Esophagus muscularis mucosa (tissue), 4 donors: Measurements from ENCODE around the gene TNK2. TPM values are rescaled to one million over a fixed set of nuclear protein-coding genes. Genes with fewer than 3 reads are reported as not detected.
"Not testable (repeated sequence)": the region's sequence is repeated elsewhere in the genome, so short reads cannot be mapped to it uniquely, and the experiment has no call there.

Experiments used
- DNase-seq: peaks from one replicate; pipeline ENCODE4 v3.0.0-alpha.2; 2017; ENCODE audit errors: extremely low spot score
- H3K27ac ChIP-seq, 4 donors: fragments of 200-600 bp; sonication (generic); replicated peaks in 1 of 4; 1 replicate in 3 of 4; 2 replicates in 1 of 4; pipeline ENCODE4 v1.5.1; 2016 to 2019; ENCODE audit warnings: mild to moderate bottlenecking in 1 of 4
- H3K27me3 ChIP-seq, 4 donors: fragments of 200-600 bp; sonication (generic); one replicate each; pipeline versions ENCODE4 v1.5.1 to v1.6.0; 2016 to 2019
- H3K36me3 ChIP-seq, 4 donors: fragments of 200-600 bp; sonication (generic); one replicate each; pipeline ENCODE4 v1.5.1; 2016 to 2019
- H3K4me1 ChIP-seq, 4 donors: fragments of 200-600 bp; sonication (generic); one replicate each; pipeline ENCODE4 v1.5.1; 2016 to 2019
- H3K4me3 ChIP-seq, 4 donors: fragments of 200-600 bp; sonication (generic); 1 replicate in 2 of 4; 2 replicates in 2 of 4; pipeline ENCODE4 v1.5.1; 2016 to 2019; ENCODE audit warnings: mild to moderate bottlenecking in 4 of 4, moderate library complexity in 1 of 4
- H3K9me3 ChIP-seq, 4 donors: fragments of 200-600 bp; sonication (generic); 1 replicate in 3 of 4; 2 replicates in 1 of 4; pipeline ENCODE4 v1.5.1; 2016 to 2019
- EP300 ChIP-seq: sonication (generic); formaldehyde crosslinking; IDR thresholded peaks from one replicate; pipeline ENCODE4 v1.6.1; 2017; ENCODE audit warnings: antibody characterized with exemption
- POLR2A ChIP-seq: fragments of 450-650 bp; IDR thresholded peaks from one replicate; pipeline ENCODE4 v1.6.1; 2017; ENCODE audit warnings: antibody characterized with exemption, moderate library complexity, mild to moderate bottlenecking, low read depth
- POLR2AphosphoS5 ChIP-seq, 2 donors: sonication (generic); formaldehyde crosslinking; IDR thresholded peaks; one replicate each; pipeline ENCODE4 v1.6.1; 2017; ENCODE audit warnings: antibody characterized with exemption in 2 of 2
- WGBS: methylation state at CpG from one replicate; pipeline ENCODE4 v1.1.5; 2018; 5-methylcytosine and 5-hydroxymethylcytosine counted together
- intact Hi-C: fragments of 100-400 bp; cut with DNase I; formaldehyde crosslinking; loops from one replicate; pipeline ENCODE4 v1.15.1; 2023
- total RNA-seq, 4 donors: library from RNA; depleted of rRNA; stranded (reverse); fragments of >200 nt; gene quantifications; one replicate each; pipeline versions ENCODE4 v1.1.0 to v1.2.1, GENCODE V29; 2016
- TF ChIP-seq, protein P1 (sequence below), 3 experiments: fragments of 200-600 bp in 2 of 3; fragments of 450-650 bp in 1 of 3; sonication (generic) in 2 of 3; IDR thresholded peaks; one replicate each; pipeline ENCODE4 v1.5.1; 2017 to 2019; ENCODE audit warnings: antibody characterized with exemption in 3 of 3, mild to moderate bottlenecking in 2 of 3, moderate library complexity in 1 of 3

The TNK2 gene
- total RNA-seq, 4 donors from 2014 or later, result 16.4 to 42.3 (median 28.3) TPM

- intact Hi-C loops, result no loop called here
- WGBS, result 92% methylated on average over 4 of the region's 4 CpGs
- no peaks in the 10 kb centered on the region for H3K36me3 ChIP-seq
- peaks cover 28 to 58% (median 50%) of the 10 kb centered on the region in 4 donors for H3K4me1 ChIP-seq
- no peak overlapping the region for H3K4me3 ChIP-seq
- H3K9me3 ChIP-seq, result no peaks in the 10 kb centered on the region
- no peak for DNase-seq
- H3K27me3 ChIP-seq, result no peaks in the 10 kb centered on the region
- TF ChIP-seq EP300, result no peak
- TF ChIP-seq POLR2AphosphoS5 (IDR thresholded peaks at IDR 0.05), result no peak
- TF ChIP-seq POLR2A, result no peak
- TF ChIP-seq, protein P1, sequence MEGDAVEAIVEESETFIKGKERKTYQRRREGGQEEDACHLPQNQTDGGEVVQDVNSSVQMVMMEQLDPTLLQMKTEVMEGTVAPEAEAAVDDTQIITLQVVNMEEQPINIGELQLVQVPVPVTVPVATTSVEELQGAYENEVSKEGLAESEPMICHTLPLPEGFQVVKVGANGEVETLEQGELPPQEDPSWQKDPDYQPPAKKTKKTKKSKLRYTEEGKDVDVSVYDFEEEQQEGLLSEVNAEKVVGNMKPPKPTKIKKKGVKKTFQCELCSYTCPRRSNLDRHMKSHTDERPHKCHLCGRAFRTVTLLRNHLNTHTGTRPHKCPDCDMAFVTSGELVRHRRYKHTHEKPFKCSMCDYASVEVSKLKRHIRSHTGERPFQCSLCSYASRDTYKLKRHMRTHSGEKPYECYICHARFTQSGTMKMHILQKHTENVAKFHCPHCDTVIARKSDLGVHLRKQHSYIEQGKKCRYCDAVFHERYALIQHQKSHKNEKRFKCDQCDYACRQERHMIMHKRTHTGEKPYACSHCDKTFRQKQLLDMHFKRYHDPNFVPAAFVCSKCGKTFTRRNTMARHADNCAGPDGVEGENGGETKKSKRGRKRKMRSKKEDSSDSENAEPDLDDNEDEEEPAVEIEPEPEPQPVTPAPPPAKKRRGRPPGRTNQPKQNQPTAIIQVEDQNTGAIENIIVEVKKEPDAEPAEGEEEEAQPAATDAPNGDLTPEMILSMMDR (IDR thresholded peaks at IDR 0.05), result no peak
- no peak overlapping the region for H3K27ac ChIP-seq
Measured at GRCh38 chr3:195904368-195904767, 4.0 kb downstream of the TNK2 start.

DNA sequence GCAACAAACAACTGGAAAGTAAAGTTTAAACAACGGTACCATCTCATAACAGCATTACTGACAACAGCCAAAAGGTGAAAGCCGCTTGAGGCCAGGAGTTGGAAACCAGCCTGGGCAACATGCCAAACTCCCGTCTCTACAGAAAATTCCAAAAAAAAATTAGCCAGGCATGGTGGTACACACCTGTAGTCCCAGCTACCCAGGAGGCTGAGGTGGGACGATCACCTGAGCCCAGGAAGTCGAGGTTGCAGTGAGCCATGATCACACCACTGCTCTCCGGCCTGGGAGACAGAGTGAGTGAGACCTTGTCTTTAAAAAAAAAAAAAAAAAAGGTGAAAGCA is 4.4 kb downstream of the TNK2 start:
- Histone ChIP-seq H3K36me3 (no peaks in the 10 kb centered on the region), H3K4me3 (no peak overlapping the region), H3K9me3 (no peaks in the 10 kb centered on the region), H3K4me1 (peaks cover 28 to 58% (median 49%) of the 10 kb centered on the region in 4 donors), H3K27me3 (no peaks in the 10 kb centered on the region), H3K27ac (no peak overlapping the region)
- WGBS, result 76% methylated on average over 6 of the region's 6 CpGs
- DNase-seq, result no peak
- TF ChIP-seq POLR2AphosphoS5 (IDR thresholded peaks at IDR 0.05), result no peak
- TF ChIP-seq POLR2A, result no peak
- TF ChIP-seq, protein P1 (IDR thresholded peaks at IDR 0.05), result no peak
- no peak for TF ChIP-seq EP300
- intact Hi-C loops, result no loop called here

DNA sequence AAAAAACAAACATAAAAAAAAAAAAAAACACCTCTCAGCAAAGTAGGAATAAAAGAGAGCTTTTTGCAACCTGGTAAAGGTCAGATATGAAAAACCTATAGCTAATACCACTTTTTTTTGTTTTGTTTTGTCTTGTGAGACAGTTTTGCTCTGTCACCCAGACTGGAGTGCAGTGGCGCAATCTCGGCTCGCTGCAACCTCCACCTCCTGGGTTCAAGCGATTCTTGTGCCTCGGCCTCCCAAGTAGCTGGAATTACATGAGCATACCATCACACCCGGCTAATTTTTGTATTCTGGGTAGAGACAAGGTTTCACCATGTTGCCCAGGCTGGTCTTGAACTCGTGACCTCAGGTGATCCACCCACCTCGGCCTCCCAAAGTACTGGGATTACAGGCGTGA is 5.7 kb downstream of the TNK2 start:
- H3K4me3 ChIP-seq, H3K9me3 ChIP-seq, H3K27ac ChIP-seq, H3K27me3 ChIP-seq, DNase-seq, H3K36me3 ChIP-seq, intact Hi-C loops: not testable (repeated sequence)
- WGBS, result 81% methylated on average over 9 of the region's 9 CpGs
- peaks cover 21 to 54% (median 43%) of the 10 kb centered on the region in 4 donors for H3K4me1 ChIP-seq

- H3K4me3 ChIP-seq, DNase-seq, intact Hi-C loops, H3K27me3 ChIP-seq, H3K9me3 ChIP-seq, H3K36me3 ChIP-seq: not testable (repeated sequence)
- WGBS, result 84% methylated on average over 16 of the region's 16 CpGs
- Histone ChIP-seq H3K27ac (peak overlapping the region in 3 of 4 donors; percentile 51 to 71 (median 56)), H3K4me1 (peaks cover 20 to 54% (median 43%) of the 10 kb centered on the region in 4 donors)
Measured at GRCh38 chr3:195901836-195902585, 6.3 kb downstream of the TNK2 start.

DNA sequence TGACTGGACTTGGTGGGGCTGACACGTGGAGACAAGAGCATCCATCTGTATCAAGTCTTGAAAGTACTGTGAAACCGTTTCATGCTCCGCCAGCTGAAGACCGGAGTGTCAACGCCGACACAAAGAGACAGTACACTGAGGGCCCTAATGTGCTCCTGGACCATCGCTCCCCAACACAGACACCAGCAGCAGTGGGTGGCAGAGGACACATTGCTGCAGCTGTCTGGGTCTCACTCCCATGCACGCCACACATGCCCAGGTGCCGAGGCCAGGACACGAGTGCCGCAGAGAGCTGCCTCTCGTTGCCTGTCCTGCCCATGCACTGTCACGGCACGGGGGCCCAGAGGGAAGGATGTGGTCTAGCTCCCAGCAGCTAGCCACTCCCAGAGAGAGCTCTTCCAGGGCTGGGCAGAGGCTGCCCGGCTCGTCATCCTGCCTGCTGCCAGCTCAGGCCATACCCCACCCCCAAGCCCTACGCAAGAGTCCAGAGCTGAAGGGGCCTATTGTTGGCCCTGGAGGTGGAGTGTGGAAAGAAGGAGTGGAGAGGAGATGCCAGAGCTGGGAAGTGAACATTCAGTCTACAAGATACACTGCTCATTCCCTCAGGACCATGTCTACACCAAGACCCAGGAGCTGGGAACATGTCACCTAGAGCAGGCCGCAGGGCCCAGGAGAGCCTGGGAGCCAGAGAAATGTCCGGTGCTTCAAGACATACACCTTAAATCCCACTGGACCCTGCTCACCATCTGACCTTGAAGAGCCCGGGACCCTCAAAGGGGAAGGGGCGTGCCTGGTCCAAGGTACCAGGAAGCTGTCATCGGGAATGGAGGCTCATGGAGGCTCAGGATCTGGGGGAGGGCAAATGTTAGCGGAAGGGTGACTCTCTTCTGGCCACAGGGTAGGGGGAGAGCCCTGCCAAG is 7.7 kb downstream of the TNK2 start:
- Histone ChIP-seq H3K27me3 (no peaks in the 10 kb centered on the region), H3K4me1 (peaks cover 24 to 55% (median 46%) of the 10 kb centered on the region in 4 donors), H3K4me3 (no peak overlapping the region), H3K9me3 (no peaks in the 10 kb centered on the region), H3K36me3 (no peaks in the 10 kb centered on the region), H3K27ac (peak overlapping the region; percentile 43 to 71 (median 54))
- intact Hi-C loops, result no loop called here
- WGBS, result 78% methylated on average over 16 of the region's 23 CpGs
- no peak for DNase-seq
- TF ChIP-seq, protein P1 (IDR thresholded peaks at IDR 0.05), result no peak
- no peak for TF ChIP-seq EP300
- peak; percentile 63 for TF ChIP-seq POLR2A
- TF ChIP-seq POLR2AphosphoS5 (IDR thresholded peaks at IDR 0.05), result peak; percentile 14 to 72
